Measurements from ENCODE around the gene OR6S1.
"Not testable (repeated sequence)": the region's sequence is repeated elsewhere in the genome, so short reads cannot be mapped to it uniquely, and the experiment has no call there.

OR6S1 gene

DNA sequence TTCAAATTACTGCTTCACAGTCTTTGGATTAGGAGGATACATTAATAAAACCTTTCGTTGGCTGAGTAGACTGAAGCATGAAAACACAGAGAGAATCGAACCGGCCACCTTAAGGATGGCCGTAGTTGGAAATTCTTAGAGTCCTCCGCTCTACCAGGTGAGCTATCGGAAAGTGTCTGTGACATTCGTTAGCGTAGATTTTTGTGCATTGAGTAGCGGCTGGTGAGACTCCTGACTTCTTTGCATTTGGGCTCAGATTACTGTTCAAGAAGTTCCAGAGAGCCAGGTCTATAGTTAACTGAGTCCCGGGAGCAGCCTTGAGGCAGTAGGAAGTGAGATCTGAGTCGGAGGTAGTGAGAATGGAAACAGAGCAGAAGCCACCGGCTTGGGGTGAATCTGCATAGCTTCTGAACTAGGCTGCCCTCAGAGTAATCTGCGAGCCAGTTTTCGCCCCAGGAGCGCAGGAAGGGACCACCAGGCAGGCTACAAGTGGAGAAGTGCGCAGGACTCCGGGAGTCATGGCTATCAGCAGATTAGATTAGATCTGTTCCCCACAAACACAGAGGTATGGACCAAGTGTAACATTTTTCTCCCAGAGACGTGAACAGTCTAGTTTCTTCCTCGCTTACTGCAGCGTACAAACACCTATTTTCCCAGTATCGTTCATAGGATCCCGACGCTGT, 11.0 kb downstream of the OR6S1 start:
- peak in 1 of 2 experiments; percentile 19 for DNase-seq

- DNase-seq = no peak
These were observed 13.2 kb downstream of the OR6S1 start for GRCh38 chr14:20628063-20628854.

DNA sequence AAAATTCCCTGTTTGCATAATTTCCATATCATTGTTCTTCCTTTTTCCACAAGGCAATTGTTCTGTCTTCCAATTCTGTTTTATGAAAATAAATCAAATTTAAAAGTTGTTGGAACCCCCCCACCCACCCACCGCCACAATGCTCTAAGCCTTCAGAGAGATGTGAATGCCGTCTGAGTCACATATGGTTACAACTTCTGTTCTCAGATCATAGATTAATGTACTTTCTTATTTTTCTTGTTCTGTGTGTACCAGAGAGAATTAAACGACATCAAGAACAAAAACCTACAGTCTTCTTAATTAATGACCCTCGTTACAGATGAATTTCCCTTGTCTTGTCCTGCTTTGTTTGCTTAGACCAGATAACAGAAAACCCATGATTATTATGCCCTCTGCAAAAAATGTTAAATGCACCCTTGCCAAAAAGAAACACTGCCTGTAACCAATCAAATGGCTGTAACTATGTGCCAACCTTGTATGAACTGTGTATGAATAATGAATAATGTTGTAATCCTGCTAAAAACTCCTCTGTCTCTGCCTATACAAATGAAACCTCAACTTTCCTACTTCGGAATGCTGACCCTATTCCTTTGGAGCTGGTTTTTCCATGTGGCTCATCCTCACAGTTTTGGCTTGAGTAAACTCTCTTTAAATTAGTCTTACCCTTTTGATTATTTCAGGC, 14.0 kb downstream of the OR6S1 start:
- no peak for DNase-seq

- no peak for DNase-seq
These were observed 15.2 kb downstream of the OR6S1 start for GRCh38 chr14:20626274-20626673.

DNA sequence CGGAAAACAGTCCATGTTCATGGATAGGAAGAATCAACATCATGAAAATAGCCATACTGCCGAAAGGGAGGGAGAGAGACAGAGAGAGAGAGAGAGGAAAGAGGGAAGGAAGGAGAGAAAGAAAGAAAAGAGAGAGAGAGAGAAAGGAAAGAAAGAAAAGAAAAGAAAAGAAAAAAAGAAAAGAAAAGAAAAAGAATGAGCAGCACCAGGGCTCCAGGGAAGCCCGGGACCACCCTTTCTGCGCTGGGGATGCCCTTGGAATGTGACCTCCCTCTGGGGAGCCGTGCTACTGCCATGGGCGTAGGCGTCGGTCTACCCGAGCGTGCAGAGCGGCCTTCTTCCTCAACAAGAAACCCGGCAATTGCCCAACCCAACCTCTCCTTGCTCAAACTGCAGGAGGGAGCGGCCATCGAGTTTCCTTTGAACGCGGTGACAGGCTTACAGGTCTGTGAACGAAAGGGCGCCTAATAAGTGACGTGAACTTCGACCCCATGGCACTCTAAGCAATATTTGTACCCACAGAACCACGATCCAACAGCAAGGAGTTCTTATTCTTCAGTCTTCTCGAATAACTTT, 16.9 kb downstream of the OR6S1 start:
- DNase-seq = no peak

- DNase-seq = no peak
These were observed 17.7 kb downstream of the OR6S1 start for GRCh38 chr14:20623798-20624197.

DNA sequence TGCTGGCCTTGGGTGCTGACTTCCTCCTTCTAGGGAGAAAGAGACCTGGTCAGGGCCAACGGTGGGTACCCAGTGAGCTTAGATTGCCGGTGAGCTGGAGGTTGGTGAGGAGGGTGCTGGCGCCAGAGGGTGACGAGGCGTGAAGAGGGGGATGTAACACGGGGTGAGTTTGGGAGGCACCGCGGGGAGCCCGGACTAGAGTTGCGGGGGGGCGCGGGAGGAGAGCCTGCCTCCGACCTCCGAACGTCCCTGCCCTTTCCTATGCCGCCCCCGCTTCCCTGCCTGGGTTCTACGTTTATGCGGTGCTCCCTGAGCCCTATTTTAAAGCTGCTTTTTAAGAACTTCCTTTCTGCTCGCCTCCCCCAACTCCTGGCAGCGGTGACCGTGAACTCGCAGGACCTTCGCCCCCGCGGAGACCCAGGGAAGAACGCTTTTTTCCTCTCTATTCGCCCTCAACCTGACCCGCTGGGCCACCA, 18.6 kb downstream of the OR6S1 start:
- DNase-seq = no peak

DNA sequence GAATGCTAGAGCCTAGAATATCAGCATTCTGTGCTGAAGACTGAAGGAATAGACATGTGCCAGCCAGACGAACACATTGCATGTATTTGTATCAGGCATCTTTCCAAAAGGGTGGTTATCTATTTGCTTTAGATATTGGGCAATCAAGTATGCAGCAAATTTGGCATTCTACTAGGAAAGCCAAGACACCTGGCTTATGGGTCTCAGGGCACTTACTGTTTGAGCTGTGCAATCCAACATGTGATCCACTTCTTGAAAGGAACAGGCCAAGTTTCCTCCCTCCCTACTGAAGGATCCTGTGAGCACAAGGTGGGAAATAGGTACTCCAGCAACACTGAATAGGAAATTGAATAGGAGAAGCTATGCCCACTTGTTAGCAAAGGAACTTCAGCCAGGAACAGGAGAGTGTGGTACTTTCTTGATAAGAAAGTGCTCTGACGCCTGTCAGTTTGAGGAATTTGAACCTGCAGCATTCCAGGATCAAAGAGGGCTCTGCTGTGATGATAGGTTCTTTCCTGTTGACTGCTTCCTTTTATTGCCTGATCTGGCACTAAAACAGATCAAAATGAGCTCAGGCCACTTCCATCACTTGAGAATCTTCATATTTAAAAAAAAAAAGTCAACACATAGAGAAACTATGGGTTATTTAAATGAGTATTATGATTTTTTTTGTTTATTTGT, 20.6 kb downstream of the OR6S1 start:
- DNase-seq = no peak

DNA sequence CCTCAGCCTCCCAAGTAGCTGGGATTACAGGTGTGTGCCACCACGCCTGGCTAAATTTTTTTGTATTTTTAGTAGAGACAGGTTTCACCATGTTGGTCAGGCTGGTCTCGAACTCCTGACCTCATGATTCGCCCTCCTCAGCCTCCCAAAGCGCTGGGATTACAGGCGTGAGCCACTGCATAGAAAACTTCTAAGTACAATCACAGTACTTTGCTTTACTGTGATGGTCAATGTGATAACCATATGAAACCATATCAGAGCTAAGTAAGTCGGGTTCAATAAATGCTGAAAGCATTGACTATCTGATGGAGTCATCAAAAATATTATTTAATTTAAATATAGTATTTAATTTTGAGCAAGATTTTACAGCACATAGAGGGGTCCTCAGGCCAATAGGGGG, 21.8 kb downstream of the OR6S1 start:
- DNase-seq = not testable (repeated sequence)

- DNase-seq = no peak
These were observed 23.2 kb downstream of the OR6S1 start for GRCh38 chr14:20618271-20618749.

DNA sequence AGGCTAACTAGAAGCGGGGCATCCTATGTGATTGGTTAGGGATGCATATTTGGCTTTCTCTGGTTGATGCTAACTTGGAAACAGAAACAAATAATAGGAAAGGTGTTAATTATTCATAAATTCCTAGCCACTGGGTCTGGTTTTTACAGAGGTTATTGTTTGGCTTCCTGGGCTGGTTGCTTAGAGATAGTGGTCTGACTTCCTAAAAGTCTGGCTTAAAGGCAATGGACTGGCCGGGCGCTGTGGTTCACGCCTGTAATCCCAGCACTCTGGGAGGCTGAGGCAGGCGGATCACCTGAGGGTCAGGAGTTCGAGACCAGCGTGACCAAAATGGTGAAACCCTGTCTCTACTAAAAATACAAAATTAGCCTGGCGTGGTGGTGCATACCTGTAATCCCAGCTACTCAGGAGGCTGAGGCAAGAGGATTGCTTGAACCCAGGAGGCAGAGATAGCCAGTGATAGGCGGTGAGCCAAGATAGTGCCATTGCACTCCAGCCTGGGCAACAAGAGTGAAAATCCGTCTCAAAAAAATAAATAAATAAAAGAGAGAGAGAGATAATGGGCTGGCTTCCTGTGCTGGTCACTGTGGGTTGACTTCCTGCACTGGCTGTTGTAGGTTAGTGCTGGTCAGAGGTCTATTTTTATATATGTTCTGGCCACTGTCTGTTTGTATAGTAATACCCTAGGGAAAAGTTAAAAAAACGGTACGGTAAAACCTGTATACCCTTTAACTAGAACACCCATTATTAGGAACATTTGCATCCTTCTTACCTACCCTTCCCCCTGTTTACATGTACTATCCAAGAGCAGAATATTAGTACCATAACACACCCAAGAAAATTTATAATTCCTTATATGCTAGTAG, 24.1 kb downstream of the OR6S1 start:
- DNase-seq = no peak

DNA sequence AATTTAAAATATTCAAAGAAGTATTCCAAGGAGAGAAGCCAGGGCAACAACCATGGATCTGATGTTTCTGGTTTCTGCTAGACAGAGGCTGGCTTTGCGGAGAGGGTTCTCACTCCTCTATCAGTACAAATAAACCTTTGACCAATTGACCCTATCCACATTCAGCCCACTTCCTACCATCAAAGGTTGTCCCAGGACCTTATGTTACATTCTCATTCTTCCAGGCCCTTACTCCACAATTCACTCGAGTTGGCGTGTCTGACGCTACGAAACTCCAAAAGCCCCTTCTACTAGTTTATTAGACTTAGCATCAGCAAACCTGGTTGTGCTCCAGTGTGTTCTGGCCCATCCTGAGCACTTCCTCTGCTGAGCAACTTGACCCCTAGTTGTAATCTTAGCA, 25.5 kb downstream of the OR6S1 start:
- no peak for DNase-seq

DNA sequence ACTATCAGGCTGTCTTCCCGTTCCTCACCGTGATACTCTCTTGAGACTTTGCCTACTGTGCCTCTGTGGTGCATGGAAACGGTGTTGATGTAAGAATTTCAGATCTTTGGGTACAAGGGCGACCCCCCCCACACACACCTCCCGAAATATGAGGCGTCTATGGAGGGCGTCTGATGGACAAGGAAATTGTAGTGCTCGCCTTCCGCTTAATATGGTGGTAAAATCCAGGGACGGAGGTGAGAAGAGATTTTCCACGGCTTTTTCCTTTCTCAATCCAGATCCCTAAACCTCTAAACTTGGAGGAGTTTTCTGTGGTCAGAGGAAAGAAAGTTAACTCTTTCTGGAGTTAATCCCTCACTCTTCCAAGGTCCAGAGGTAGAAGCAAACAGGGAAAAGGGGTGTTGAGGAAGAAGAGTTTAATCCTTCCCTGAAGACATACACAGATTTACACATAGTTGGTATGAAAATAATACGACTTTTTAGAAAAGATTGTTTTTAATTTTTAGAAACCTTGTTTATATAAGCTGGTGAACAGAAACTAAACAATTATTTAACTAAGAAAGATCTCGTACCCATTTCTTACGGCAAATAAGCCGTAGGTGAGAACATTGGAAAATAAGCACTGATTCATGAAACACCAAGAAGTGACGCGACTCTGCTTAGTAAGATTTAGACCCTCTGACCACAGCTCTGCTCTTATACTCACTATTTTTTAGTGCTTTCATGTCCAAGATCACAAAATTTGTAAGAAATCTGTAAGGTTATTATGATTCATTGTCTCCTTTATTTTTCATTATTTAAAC, 27.3 kb downstream of the OR6S1 start:
- no peak for DNase-seq

- peak; percentile 82 to 86 for DNase-seq
These were observed 28.1 kb downstream of the OR6S1 start for GRCh38 chr14:20613094-20614037.

GRCh38 chr14:20612403-20612802, 29.1 kb downstream of the OR6S1 start:
- no peak for DNase-seq

GRCh38 chr14:20611277-20611676, 30.2 kb downstream of the OR6S1 start:
- DNase-seq = no peak

- peak; percentile 33 to 65 for DNase-seq
These were observed 31.3 kb downstream of the OR6S1 start for GRCh38 chr14:20610002-20610765.

DNA sequence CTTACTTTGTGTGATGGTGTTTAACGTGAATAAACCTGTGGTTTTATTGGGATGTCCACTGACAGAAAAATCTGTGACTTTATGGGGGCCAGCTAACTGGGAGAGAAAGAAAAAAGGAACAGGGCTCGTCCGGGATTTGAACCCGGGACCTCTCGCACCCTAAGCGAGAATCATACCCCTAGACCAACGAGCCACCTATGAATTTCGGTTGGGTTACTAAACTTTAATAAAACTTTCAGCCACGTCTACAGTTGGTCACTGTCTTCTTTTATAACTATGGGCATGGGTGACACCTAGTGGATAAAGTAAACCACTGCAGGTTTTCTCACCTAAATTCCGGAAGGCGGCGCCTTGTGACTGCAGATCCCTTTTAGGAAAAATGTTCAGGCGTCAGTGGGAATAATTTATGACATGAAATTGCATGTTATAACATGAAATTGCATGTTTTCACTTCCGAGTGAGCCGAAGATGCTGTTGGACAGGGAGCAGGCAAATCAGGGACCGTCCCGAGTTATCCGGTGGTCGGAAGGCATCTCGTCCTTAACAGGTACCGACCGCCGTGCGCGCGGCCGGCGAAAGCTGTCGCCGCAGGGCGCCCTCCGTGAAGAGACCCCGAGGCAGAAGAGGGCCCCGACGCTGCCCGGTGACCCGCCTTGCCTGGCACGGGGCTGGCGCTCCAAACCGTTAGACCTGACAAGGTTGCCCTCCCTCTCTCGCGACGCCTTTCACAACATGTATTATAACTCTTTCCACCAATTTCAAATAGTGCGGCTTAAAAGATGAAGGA, 32.1 kb downstream of the OR6S1 start:
- DNase-seq = peak; percentile 67 to 79

Measured in NCI-H1930 (cell line).